WERI-Rb-1 (cell line): ENCODE data around the gene CRACDL.

ENCODE experiments used
- DNase-seq: peaks from one replicate; pipeline ENCODE4 v3.0.0-alpha.2; 2020
- H3K27ac ChIP-seq: fragments of 250-450 bp; sonication (Bioruptor Pico); 2 replicates; pipeline ENCODE4 v1.5.1; 2020; ENCODE audit warnings: mild to moderate bottlenecking, moderate library complexity
- H3K27me3 ChIP-seq: fragments of 250-450 bp; sonication (Bioruptor Pico); 2 replicates; pipeline ENCODE4 v1.5.1; 2021; ENCODE audit warnings: mild to moderate bottlenecking, low read depth, moderate library complexity; ENCODE audit not compliant: insufficient read depth, severe bottlenecking
- H3K36me3 ChIP-seq: fragments of 250-450 bp; sonication (Bioruptor Pico); 2 replicates; pipeline ENCODE4 v1.5.1; 2020; ENCODE audit warnings: mild to moderate bottlenecking, moderate library complexity
- H3K4me3 ChIP-seq: 2 replicates; pipeline ENCODE4 v1.5.1; 2011; ENCODE audit warnings: low read depth, mild to moderate bottlenecking, control low read depth, low read length
- H3K9me3 ChIP-seq: fragments of 250-450 bp; sonication (Bioruptor Pico); 2 replicates; pipeline ENCODE4 v1.5.1; 2021; ENCODE audit warnings: mild to moderate bottlenecking, moderate library complexity; ENCODE audit not compliant: severe bottlenecking
- TF ChIP-seq, protein P1 (sequence below): IDR thresholded peaks from 2 replicates; pipeline ENCODE4 v1.5.1; 2011; ENCODE audit warnings: low read depth, mild to moderate bottlenecking, control low read depth, inconsistent platforms, low read length

CRACDL gene

DNA sequence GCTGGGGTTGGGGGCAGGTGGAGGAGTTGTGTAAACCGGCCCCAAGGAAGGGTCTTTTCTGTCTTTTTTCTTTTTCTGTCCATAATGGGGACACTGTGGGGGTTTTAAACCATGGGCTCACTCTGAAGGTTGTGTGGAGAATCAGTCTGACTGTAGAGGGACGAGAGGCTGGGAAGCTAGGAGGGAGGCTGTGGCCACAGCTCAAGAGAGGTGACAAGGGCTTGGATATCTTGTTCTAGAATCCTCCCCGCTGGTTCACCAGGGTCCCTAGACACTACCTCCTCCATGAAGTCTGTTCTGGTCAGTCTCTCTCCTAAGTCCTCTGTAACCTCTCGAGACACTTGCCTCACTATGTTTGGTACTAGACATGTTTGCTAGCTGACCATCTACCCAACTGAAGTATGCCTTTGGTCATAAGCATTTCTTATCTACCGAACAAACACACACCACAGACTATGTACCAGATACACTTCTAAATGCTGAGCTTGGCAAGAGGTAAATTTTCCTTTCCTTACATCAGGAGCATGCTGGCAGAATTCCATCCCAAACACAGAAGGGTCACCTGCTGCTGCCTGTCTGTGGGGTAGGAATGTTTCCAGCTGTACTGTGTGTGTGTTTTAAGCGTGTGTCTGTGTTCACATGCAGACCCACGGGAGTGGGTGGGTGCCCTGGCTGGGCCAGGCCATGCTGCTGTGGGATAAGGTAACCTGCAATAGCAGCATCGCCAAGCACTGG lies 135.5 kb downstream of the CRACDL start:
- Histone ChIP-seq H3K27me3 (no peaks in the 10 kb centered on the region), H3K27ac (no peak overlapping the region), H3K9me3 (no peaks in the 10 kb centered on the region), H3K4me3 (no peak overlapping the region), H3K36me3 (no peaks in the 10 kb centered on the region)
- TF ChIP-seq, protein P1, sequence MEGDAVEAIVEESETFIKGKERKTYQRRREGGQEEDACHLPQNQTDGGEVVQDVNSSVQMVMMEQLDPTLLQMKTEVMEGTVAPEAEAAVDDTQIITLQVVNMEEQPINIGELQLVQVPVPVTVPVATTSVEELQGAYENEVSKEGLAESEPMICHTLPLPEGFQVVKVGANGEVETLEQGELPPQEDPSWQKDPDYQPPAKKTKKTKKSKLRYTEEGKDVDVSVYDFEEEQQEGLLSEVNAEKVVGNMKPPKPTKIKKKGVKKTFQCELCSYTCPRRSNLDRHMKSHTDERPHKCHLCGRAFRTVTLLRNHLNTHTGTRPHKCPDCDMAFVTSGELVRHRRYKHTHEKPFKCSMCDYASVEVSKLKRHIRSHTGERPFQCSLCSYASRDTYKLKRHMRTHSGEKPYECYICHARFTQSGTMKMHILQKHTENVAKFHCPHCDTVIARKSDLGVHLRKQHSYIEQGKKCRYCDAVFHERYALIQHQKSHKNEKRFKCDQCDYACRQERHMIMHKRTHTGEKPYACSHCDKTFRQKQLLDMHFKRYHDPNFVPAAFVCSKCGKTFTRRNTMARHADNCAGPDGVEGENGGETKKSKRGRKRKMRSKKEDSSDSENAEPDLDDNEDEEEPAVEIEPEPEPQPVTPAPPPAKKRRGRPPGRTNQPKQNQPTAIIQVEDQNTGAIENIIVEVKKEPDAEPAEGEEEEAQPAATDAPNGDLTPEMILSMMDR: no peak
- DNase-seq: no peak

DNA sequence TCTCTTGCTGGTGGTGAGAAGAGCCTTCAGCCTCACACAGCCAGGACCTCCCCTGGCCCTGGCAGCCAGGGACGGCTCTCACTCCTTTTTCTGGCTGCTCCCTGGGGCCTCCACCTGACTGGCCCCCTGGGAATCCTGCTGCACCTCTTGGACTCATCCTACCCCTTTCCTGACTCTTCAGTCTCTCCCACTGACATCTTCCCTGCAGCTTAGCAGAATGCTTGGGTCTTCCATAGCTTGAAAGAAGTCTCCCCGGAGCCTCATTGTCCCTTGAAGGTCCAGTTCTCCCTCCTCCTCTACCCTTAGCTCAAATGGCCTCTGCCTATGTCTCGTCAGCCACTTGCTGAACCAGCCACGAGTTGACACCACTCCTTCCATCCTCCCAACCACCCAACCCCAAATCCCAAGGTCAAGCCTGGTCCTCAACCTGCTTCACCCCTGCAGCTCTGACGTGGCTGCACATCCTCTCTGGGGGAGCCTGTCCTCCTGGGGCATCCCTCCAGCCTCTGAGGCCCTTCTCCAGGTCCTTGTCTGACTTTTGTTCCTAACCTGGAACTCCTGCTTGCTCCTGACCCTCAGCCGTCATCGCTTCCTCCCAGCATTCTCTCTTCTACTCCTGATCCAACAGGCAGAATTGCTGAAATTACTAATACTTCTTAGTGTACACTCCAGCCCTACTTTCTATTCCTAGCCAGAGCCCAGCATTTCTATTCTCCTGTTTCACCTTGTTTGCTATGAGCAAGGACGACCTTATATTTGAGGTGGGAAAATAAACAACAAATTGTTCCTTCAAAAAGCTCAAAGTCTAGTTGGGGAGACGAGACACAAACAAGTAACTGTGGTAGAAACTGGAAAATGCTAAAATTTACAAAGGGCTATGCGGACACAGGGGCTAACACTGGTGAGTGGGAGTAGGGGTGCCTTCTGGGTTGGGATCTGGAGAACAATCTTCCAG lies 136.4 kb downstream of the CRACDL start:
- Histone ChIP-seq H3K27me3 (no peaks in the 10 kb centered on the region), H3K36me3 (no peaks in the 10 kb centered on the region), H3K4me3 (no peak overlapping the region), H3K27ac (no peak overlapping the region), H3K9me3 (no peaks in the 10 kb centered on the region)
- no peak for DNase-seq
- TF ChIP-seq, protein P1: no peak

DNA sequence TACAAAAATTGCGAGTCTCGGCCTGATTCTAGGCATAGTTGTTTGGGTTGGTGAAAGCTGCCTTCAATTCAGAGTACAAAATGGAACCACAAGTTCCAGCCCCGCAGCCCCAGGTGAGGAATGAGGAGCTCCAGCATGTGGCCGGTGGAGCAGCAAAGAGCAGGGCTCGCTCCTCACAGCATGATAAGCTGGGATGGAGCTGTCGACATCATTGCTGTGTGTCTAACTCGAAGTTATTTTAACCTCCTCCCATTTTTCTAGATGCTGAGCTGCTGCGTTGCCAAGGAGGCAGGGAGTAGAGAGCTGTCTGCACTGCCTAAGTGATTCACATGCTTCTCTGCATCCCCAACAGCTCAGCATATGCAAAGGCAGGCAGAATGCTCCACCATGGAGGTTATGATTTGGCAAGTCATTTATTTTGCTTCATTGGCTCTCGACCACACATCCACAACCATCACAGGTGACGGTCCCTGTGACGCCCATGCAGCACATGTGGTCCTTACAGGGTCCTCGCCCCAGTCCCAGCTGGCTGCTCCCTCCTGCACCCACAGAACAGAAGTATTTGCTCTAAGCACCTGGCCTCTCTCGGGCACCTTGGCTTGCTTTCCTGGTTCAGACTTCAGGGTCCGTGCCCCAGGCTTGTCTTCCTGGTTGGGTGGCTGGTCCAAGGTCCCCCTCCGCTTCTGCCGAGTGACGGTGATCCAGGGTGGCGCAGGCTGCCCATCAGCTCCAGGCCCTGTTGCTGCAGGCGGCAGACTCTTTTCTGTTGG lies 139.1 kb downstream of the CRACDL start:
- no peak overlapping the region for H3K27ac ChIP-seq
- no peak overlapping the region for H3K4me3 ChIP-seq
- H3K9me3 ChIP-seq: no peaks in the 10 kb centered on the region
- no peaks in the 10 kb centered on the region for H3K27me3 ChIP-seq
- TF ChIP-seq, protein P1: no peak
- DNase-seq: no peak
- no peaks in the 10 kb centered on the region for H3K36me3 ChIP-seq

DNA sequence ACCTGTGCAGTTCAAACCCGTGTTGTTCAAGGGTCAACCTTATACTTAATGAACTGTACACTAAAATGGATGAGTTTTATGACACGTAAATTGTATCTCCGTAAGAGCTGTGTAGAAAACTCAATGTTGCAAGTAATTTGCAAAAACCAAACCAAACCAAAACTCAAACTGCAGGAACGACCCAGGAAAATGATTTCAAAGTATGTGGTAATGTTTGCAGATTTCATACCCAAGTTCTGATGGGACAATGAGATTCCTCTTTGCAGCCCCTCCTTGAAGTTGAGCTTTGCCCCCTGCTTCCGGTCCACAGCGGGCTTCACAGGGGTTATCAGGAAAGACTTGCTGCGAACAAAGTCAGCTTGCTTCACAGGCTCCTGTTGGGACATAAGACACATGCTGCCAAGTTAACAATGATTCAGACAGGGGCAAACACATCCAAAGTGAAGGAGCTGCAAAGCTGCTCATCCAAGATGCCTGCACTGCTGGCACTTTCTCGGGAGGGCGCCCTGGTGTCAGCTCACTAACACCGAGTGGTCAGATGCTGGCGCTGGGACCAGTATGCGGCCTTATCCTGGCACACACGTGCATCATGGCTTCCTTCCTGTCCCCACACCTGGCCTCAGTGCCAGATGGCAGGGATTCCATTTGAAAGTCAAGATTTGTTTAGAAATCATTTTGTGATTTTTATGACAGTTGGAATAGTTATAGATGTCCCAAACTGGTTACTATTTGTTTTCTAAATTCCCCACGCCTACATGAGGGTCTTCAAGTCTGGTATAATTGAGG lies 139.9 kb downstream of the CRACDL start:
- H3K27ac ChIP-seq: no peak overlapping the region
- H3K27me3 ChIP-seq: no peaks in the 10 kb centered on the region
- no peak for DNase-seq
- H3K36me3 ChIP-seq: no peaks in the 10 kb centered on the region
- no peaks in the 10 kb centered on the region for H3K9me3 ChIP-seq
- no peak overlapping the region for H3K4me3 ChIP-seq
- TF ChIP-seq, protein P1: no peak
